Heart right ventricle (tissue), 16 donors: ENCODE data around the gene GFRA3. TPM values are rescaled to one million over a fixed set of nuclear protein-coding genes. Genes with fewer than 3 reads are reported as not detected.
A peak's percentile ranks its signal among the peaks of the same experiment; 100 is the strongest.
"Not testable (repeated sequence)": the region's sequence is repeated elsewhere in the genome, so short reads cannot be mapped to it uniquely, and the experiment has no call there.

Source experiments
- ATAC-seq, 8 donors: fragments of 200-7000 bp; cut with Tn5 transposase; one replicate each; pipeline ENCODE4 v1.9.1; 2020; ENCODE audit warnings: mild to moderate bottlenecking in 8 of 8, moderate library complexity in 8 of 8, moderate number of reproducible peaks in 1 of 8
- DNase-seq, 2 donors: peaks; one replicate each; pipeline ENCODE4 v3.0.0-alpha.2; 2020
- H3K27ac ChIP-seq, 10 donors: fragments of 200-600 bp; sonication (generic) in 2 of 10; one replicate each; pipeline versions ENCODE4 v1.5.0 to v1.8.0; 2020 to 2022; ENCODE audit warnings: mild to moderate bottlenecking in 3 of 10
- H3K27me3 ChIP-seq, 7 donors: fragments of 200-600 bp; one replicate each; pipeline ENCODE4 v1.8.0; 2021 to 2022; ENCODE audit warnings: mild to moderate bottlenecking in 2 of 7
- H3K36me3 ChIP-seq, 9 donors: fragments of 200-600 bp; sonication (generic) in 1 of 9; one replicate each; pipeline versions ENCODE4 v1.5.0 to v1.8.0; 2020 to 2022; ENCODE audit warnings: mild to moderate bottlenecking in 2 of 9
- H3K4me1 ChIP-seq, 9 donors: fragments of 200-600 bp; sonication (generic) in 1 of 9; one replicate each; pipeline versions ENCODE4 v1.5.0 to v1.8.0; 2020 to 2022; ENCODE audit warnings: mild to moderate bottlenecking in 4 of 9
- H3K4me3 ChIP-seq, 10 donors: fragments of 200-600 bp; sonication (generic) in 2 of 10; one replicate each; pipeline versions ENCODE4 v1.5.0 to v1.8.0; 2020 to 2022; ENCODE audit warnings: mild to moderate bottlenecking in 7 of 10, moderate library complexity in 2 of 10
- H3K9me3 ChIP-seq, 11 donors: fragments of 200-600 bp in 10 of 11; sonication (generic) in 2 of 11; one replicate each; pipeline versions ENCODE4 v1.5.0 to v1.8.0; 2013 to 2022; ENCODE audit warnings: mild to moderate bottlenecking in 2 of 11, control low read depth in 1 of 11, moderate library complexity in 1 of 11
- CTCF ChIP-seq, 9 donors: fragments of 200-600 bp; sonication (generic) in 2 of 9; IDR thresholded peaks; one replicate each; pipeline versions ENCODE4 v1.5.0 to v1.8.0; 2021 to 2022; ENCODE audit warnings: antibody characterized with exemption in 9 of 9, mild to moderate bottlenecking in 5 of 9, moderate library complexity in 1 of 9
- WGBS, 2 donors: extraction: QIAGEN DNeasy Blood & Tissue Kit; methylation state at CpG; one replicate each; pipeline ENCODE4 v1.1.7; 2013; ENCODE audit warnings: inconsistent platforms in 1 of 2; 5-methylcytosine and 5-hydroxymethylcytosine counted together
- intact Hi-C, 10 donors: fragments of 100-400 bp; cut with DNase I; formaldehyde crosslinking; loops; one replicate each; pipeline versions ENCODE4 v1.11.1 to v1.14.2; 2022
- long read RNA-seq, 3 donors: library from polyadenylated mRNA; unstranded; transcript quantifications; one replicate each; pipeline ENCODE4 v2.0.0, GENCODE V29; 2020 to 2021
- polyA plus RNA-seq, 2 donors: library from polyadenylated mRNA; stranded (reverse); fragments of 200-250 nt; gene quantifications; one replicate each; pipeline ENCODE4 v1.2.3, GENCODE V29; 2013
- total RNA-seq, 10 donors: library from RNA; stranded (reverse); fragmentation: NEBNext Ultra II Directional in 3 of 10; extraction: Animal tissue kit (Norgen Biotek cat#: 25700) in 3 of 10; gene quantifications; one replicate each; pipeline versions ENCODE4 v1.2.1 to v1.2.4, GENCODE V29; 2021 to 2023
- donor health status: Arrhythmogenic right ventricular cardiomyopathy.
- donor health status: ischemic (EF 13 %, LVEDD 7.1; RV severe dilation, severe dysfunction).
- donor health status: healthy with polysubstance abuse.
- donor health status: DM: no; HTN: yes; CAD: no.
- donor health status: DM: no; HTN: no; CAD: no.
- donor health status: ischemic (EF 25% LVEDD 6.9; RV normal size, moderate dysfunction).
- donor health status: ischemic (EF 25% LVEDD 5.7; RV mildly dilated, moderate dysfunction).
- donor health status: healthy.
- donor health status: DM: yes; HTN: yes; CAD: no.
- donor health status: Ischemic cardiomyopathy.
- donor health status: ischemic (EF 35%, LVEDD 5.7; RV mildly dilated, moderate dysfunction).
- donor health status: nonischemic (EF 11% LVEDD 7.7; RV severe dilation, severe dysfunction).
- donor health status: DM: yes; HTN: yes; CAD: no.
- donor health status: PGD.
- donor health status: ischemic (EF 29% LVEDD 5.4; RV normal size, mild dysfunction).
- donor health status: nonischemic (EF 23%, LVEDD 6.1; RV moderate dilation, normal function).

GFRA3 gene, protein sequence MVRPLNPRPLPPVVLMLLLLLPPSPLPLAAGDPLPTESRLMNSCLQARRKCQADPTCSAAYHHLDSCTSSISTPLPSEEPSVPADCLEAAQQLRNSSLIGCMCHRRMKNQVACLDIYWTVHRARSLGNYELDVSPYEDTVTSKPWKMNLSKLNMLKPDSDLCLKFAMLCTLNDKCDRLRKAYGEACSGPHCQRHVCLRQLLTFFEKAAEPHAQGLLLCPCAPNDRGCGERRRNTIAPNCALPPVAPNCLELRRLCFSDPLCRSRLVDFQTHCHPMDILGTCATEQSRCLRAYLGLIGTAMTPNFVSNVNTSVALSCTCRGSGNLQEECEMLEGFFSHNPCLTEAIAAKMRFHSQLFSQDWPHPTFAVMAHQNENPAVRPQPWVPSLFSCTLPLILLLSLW
- total RNA-seq (1 to 10 TPM in 1 of 10 donors, under 1 TPM in 8, not detected in 1; 0.15 to 1.7 (median 0.87) TPM), polyA plus RNA-seq (1 to 10 TPM in 1 of 2 donors, under 1 TPM in 1; 0.59 to 1.4 TPM)
- long read RNA-seq, donor 1: 0 reads
- long read RNA-seq, donor 2: 0 reads
- long read RNA-seq, donor 3, partial matches to known transcripts: 0 of 1 reads
- long read RNA-seq, donor 3, other reads (novel, unspliced or antisense): 0 of 1 reads

DNA sequence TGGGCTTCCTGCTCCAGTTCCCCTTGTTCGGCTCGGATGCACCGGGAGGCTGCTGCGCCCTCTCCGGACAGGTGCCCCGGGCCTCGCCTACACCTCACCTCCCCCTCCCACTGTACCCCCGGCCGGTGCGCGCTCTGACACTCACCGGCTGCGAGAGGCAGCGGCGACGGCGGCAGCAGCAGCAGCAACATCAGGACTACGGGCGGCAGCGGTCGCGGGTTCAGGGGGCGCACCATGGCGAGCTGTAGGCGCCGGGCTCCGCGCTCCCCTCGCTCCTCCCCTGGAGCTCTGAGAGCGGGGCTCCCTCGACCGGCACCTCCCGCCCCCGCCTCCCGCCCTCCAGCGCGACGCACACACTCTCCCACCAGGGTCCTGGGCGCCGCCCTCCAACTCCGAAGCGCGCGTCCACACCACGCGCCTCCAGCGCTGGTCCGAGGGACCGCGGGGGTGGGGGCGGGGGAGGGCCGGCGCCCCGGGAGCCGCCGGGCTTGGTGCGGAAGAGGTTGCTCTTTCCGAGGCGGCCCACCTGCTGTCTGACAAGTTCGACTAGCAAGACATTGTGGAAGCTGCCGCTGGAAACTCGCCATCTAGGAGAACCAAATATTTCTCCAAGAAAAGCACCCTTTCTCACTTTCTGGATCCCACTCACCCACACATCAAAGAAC is at the start of gene GFRA3:
Gene GFRA3, minus strand, starts transcription at position 433 of the 665 bp plus-strand sequence. Its CDS starts 197 bp downstream, at position 236.
- peak within 1 kb of the TSS in 9 of 10 donors; percentile 24 to 52 (median 44) for H3K4me3 ChIP-seq

DNA sequence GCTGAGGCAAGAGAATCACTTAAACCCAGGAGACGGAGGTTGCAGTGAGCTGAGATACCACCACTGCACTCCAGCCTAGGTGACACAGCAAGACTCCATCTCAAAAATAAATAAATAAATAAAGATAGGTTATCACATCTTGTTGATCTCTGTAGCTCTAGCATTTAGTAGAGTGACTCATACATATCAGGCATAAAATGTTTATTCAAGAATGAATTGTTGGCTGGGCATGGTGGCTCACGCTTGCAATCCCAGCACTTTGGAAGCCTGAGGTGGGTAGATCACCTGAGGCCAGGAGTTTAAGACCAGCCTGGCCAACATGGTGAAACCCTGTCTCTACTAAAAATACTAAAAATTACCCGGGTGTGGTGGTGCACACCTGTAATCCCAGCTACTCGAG is 43.8 kb upstream of the GFRA3 start:
- 97 to 98% methylated on average over 4 of the region's 4 CpGs for WGBS, 2 donors
- H3K4me3 ChIP-seq, H3K4me1 ChIP-seq, DNase-seq, H3K27ac ChIP-seq, H3K9me3 ChIP-seq, ATAC-seq, intact Hi-C loops, H3K27me3 ChIP-seq: not testable (repeated sequence)
- peaks cover 0 to 10% (median 0%) of the 10 kb centered on the region in 9 donors for H3K36me3 ChIP-seq

More for the DNA sequence above, at the start of gene GFRA3:
- intact Hi-C loops: no loop called here
- Histone ChIP-seq H3K27me3 (peaks cover 0 to 36% (median 16%) of the 10 kb centered on the region in 7 donors), H3K36me3 (no peaks in the 10 kb centered on the region), H3K4me1 (peaks cover 0 to 28% (median 8%) of the 10 kb centered on the region in 9 donors), H3K9me3 (no peaks in the 10 kb centered on the region), H3K27ac (no peak within 1 kb of the TSS)
- 2 to 3% methylated on average over 60 to 62 of the region's 62 CpGs for WGBS, 2 donors
- DNase-seq: no peak
- peak in 3 of 8 donors; percentile 25 to 47 (median 36) for ATAC-seq
- no peak for TF ChIP-seq CTCF (IDR thresholded peaks at IDR 0.05)

DNA sequence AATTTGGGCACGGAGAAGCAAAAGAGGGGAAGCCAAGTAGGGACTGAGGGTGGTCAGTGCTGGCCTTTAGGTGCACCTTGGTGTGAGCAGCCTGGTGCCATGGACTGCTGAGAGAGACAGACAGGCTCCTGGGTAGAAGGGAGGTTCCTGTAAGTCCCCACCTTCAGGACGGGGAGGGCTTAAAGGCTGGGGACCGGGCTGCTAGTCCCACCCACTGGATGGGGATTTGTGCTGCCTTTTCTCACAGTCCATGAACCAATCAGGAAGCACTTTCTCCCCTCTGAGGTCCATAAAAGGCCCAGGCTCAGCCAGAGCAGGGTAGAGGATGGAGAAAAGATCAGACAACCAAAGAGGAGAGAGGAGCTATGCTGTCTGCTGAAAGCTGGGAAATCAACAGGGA is 41.9 kb upstream of the GFRA3 start:
- DNase-seq (no peak), ATAC-seq (no peak)
- no peaks in the 10 kb centered on the region for H3K27me3 ChIP-seq
- WGBS, 2 donors: 70 to 88% methylated on average over 3 of the region's 3 CpGs
- no peaks in the 10 kb centered on the region for H3K4me1 ChIP-seq
- intact Hi-C loops: no loop called here
- H3K9me3 ChIP-seq: no peaks in the 10 kb centered on the region
- H3K27ac ChIP-seq: no peak overlapping the region
- TF ChIP-seq CTCF (IDR thresholded peaks at IDR 0.05): no peak
- peaks cover 0 to 10% (median 0%) of the 10 kb centered on the region in 9 donors for H3K36me3 ChIP-seq
- H3K4me3 ChIP-seq: no peak overlapping the region

- intact Hi-C loops: no loop called here
- Histone ChIP-seq H3K27me3 (no peaks in the 10 kb centered on the region), H3K4me3 (no peak overlapping the region), H3K27ac (no peak overlapping the region), H3K36me3 (peaks cover 0 to 10% (median 0%) of the 10 kb centered on the region in 9 donors), H3K9me3 (no peaks in the 10 kb centered on the region), H3K4me1 (no peaks in the 10 kb centered on the region)
- WGBS, 2 donors: 89 to 94% methylated on average over 7 of the region's 7 CpGs
- ATAC-seq (no peak), DNase-seq (no peak)
- TF ChIP-seq CTCF (IDR thresholded peaks at IDR 0.05): no peak
Measured at GRCh38 chr5:138315751-138316278, 41.4 kb upstream of the GFRA3 start.
